ENCODE measurements around the gene LAMA3.

LAMA3 gene

GRCh38 chr18:23926571-23926970 is 237.3 kb downstream of the LAMA3 start:
- no peak for DNase-seq (ENCODE audit: low read depth, low spot score)
- H3K27ac ChIP-seq, result no peak overlapping the region

GRCh38 chr18:23927821-23928746 is 238.8 kb downstream of the LAMA3 start:
- no peak for DNase-seq (ENCODE audit: low read depth, low spot score)
- H3K27ac ChIP-seq, result no peak overlapping the region

DNA sequence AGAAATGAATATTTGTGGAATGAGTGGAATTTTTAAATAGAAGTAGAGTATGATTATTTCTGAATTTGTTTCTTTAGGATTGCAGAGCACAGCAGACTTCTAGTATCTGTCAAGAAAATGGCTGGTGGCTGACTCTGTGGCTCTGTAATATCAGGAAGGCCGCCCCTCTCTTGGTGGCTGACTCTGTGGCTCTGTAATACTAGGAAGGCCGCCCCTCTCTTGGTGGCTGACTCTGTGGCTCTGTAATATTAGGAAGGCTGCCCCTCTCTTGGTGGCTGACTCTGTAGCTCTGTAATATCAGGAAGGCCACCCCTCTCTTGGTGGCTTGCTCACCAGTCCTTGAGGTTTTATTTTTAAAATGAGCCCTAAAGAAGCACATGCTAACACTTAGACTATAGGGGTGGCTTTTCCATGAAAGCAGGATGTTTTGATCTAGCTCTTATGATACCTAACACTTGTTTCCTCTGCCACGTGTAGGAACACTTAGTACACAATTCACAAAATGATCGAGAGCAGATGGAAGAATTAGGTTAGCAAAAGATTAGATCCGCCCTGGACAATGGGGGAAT is 240.2 kb downstream of the LAMA3 start:
- no peak overlapping the region for H3K27ac ChIP-seq

DNA sequence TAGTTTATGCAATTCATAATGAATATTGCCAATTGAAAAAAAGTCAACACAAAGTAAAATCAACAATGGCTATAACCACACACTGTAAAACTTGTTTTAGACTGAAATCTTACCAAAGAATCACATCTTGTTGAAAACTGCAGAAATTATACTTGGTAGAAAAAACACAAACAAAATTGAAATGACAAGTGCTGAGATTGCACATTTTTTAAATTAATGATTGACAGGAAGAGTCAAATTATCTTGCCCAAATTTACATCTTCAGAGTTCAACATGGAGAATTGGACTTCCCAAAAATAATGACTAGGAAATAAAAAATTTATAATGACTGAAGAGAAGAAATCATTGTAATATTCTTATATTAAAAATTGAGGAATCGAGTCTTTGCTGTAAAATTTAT is 240.7 kb downstream of the LAMA3 start:
- DNase-seq (ENCODE audit: low read depth, low spot score), result no peak
- H3K27ac ChIP-seq, result no peak overlapping the region

More for the DNA sequence above, 240.2 kb downstream of the LAMA3 start:
- no peak for DNase-seq (ENCODE audit: low read depth, low spot score)

GRCh38 chr18:23932385-23933067 is 243.3 kb downstream of the LAMA3 start:
- H3K27ac ChIP-seq, result peak overlapping the region; percentile 0
- DNase-seq (ENCODE audit: low read depth, low spot score), result no peak

- DNase-seq (ENCODE audit: low read depth, low spot score), result no peak
- H3K27ac ChIP-seq, result no peak overlapping the region
Measured at GRCh38 chr18:23933407-23933806, 244.2 kb downstream of the LAMA3 start.

GRCh38 chr18:23934252-23934651 is 245.0 kb downstream of the LAMA3 start:
- no peak overlapping the region for H3K27ac ChIP-seq
- DNase-seq (ENCODE audit: low read depth, low spot score), result no peak

DNA sequence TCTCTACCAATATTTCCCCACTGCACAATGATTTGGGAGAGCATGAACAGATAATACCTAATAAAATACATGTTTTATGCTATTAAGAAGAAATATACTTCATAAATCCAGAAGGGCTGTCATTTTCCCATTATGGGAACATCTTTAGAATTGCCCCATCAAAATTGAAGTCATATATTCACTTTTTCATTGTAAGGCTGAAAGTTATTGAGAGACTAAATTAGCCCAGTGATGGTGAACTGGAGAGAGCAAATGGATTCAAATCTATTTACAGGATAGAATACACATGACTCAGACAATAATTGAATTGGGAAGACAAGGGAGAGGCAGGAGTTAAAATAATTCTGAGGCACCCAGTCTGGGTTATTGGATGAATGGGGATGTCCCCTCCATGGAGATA is 245.6 kb downstream of the LAMA3 start:
- no peak for DNase-seq (ENCODE audit: low read depth, low spot score)
- no peak overlapping the region for H3K27ac ChIP-seq

DNA sequence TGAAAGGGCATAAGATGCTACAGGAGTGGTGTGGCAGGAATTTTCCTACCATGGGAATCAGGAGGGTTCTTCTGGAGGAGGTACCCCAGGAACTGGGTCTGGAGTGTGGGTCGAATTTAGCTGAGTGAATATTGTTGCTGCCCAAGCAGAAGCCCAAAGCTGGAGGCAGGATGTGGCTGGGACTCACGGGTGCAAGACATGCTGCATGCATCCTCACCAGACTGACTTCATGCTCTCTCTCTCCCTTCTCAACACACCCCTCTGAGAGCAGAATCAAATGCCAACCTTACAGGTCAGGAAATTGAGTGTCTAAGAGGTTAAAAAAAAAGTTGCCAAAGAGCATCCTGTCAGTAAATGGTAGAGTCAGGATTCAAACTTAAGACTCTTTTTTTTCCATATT is 246.6 kb downstream of the LAMA3 start:
- no peak for DNase-seq (ENCODE audit: low read depth, low spot score)
- H3K27ac ChIP-seq, result no peak overlapping the region

DNA sequence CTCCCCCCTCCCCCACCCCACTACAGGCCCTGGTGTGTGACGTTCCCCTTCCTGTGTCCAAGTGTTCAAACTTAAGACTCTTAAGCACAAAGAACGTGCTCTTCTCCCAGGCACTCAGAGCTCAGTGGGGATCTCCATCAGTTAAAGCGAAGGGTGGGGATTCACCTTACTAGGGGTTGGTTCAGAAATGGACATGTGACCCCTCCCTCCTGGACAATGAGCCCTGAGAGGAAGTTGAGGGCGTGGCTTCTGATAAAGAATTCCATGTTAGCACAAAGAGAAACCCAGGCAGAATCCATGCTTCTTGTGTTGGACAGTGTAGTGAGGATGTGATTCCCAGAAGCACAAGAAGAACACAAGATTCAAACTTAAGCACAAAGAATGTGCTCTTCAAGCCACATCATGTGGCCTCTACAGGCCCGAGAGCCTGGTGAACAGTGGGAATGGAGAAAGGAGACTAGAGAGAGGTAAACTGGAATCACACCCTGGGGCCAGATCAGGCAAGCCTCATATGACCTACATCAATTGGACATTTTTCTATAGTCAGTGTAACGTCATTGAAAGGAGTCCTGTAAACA is 247.2 kb downstream of the LAMA3 start:
- H3K27ac ChIP-seq, result peak overlapping the region; percentile 10
- no peak for DNase-seq (ENCODE audit: low read depth, low spot score)

- H3K27ac ChIP-seq, result no peak overlapping the region
- DNase-seq (ENCODE audit: low read depth, low spot score), result no peak
Measured at GRCh38 chr18:23938043-23938756, 248.9 kb downstream of the LAMA3 start.

GRCh38 chr18:23938901-23939341 is 249.7 kb downstream of the LAMA3 start:
- no peak for DNase-seq (ENCODE audit: low read depth, low spot score)
- H3K27ac ChIP-seq, result no peak overlapping the region

DNA sequence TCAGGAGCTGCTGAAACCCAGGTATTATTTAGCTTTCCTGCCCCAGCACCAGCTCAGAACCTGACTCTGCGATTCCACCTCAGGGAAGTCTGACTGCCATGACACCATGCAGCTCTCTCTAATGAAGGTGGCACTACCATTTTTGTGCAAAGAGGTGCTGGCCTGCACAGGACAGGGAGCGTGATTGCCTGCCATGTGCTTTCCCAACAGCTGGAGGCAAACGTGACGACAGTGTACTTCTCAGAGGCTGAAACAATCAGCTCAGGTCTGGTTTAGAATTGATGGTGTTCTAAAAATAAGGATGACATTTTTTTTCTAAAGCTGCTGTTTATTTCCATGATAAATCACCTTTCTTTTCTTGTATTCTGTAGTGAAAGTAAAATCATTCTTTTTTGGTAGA is 250.1 kb downstream of the LAMA3 start:
- no peak for DNase-seq (ENCODE audit: low read depth, low spot score)

GRCh38 chr18:23939896-23940295 is 250.6 kb downstream of the LAMA3 start:
- H3K27ac ChIP-seq, result no peak overlapping the region
- no peak for DNase-seq (ENCODE audit: low read depth, low spot score)

More for the DNA sequence above, 250.1 kb downstream of the LAMA3 start:
- H3K27ac ChIP-seq, result no peak overlapping the region

- H3K27ac ChIP-seq, result no peak overlapping the region
- DNase-seq (ENCODE audit: low read depth, low spot score), result no peak
Measured at GRCh38 chr18:23941791-23942190, 252.5 kb downstream of the LAMA3 start.

GRCh38 chr18:23943104-23943503 is 253.9 kb downstream of the LAMA3 start:
- H3K27ac ChIP-seq, result no peak overlapping the region
- no peak for DNase-seq (ENCODE audit: low read depth, low spot score)

GRCh38 chr18:23943903-23944624 is 254.8 kb downstream of the LAMA3 start:
- H3K27ac ChIP-seq, result peak overlapping the region; percentile 45
- DNase-seq (ENCODE audit: low read depth, low spot score), result no peak

DNA sequence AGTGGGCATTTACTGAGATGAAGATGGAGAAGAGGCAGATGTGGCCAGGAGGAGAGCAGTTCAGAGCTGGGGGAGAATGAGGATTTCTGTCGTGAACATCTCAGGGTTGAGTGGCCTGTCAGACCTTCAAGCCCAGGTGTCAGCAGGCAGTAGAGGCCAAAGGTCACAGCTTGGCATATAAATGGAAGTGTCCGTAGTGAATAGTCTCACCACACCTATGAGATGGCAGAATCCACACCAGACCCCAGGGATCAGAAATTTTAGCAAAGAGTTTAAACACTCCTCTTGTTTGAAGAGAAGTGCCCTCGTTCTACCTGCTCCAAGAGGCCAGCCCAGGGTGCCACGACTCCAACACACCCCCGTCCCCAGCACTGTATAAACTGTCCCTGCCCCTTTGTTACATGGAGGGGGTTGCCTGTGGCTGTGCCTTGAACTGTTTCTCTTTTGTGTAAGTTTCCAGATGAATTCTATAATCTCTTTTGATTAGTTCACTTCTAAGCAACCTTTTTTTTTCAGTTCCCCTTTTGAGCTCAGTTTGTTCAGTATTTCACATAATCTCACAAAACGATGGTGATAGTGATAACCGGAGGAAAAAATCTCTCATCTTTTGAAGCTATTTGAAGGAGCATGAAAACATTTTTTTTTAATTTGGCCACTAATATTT is 256.3 kb downstream of the LAMA3 start:
- no peak for DNase-seq (ENCODE audit: low read depth, low spot score)
- H3K27ac ChIP-seq, result no peak overlapping the region

- no peak for DNase-seq (ENCODE audit: low read depth, low spot score)
- H3K27ac ChIP-seq, result no peak overlapping the region
Measured at GRCh38 chr18:23949863-23950262, 260.6 kb downstream of the LAMA3 start.
